ENCODE results near the gene SLC35E1. TPM values are rescaled to one million over a fixed set of nuclear protein-coding genes. Genes with fewer than 3 reads are reported as not detected.

Gene SLC35E1
- total RNA-seq, 1 experiment from 2014 or later = 35.8 TPM

- H2BK12ac ChIP-seq (ENCODE audit: insufficient read length, low read depth, low read length) = no peak overlapping the region
- no peak overlapping the region for H2BK5ac ChIP-seq (ENCODE audit: insufficient read length, low read length)
- H3K4me2 ChIP-seq (ENCODE audit: insufficient read depth, insufficient read length, low read length) = no peak overlapping the region
- H3K14ac ChIP-seq (ENCODE audit: insufficient read depth, low read length) = no peak overlapping the region
- no peak overlapping the region for H3K18ac ChIP-seq (ENCODE audit: insufficient read length, low read depth, low read length)
- H4K91ac ChIP-seq (ENCODE audit: insufficient read length, low read depth, low read length) = no peak overlapping the region
- H3K23me2 ChIP-seq (ENCODE audit: insufficient read length, low read depth, low read length, poor library complexity, severe bottlenecking) = no peaks in the 10 kb centered on the region
- Mint-ChIP-seq H3K4me1 (peaks cover 26 to 36% of the 10 kb centered on the region in 2 experiments), H3K36me3 (ENCODE audit: insufficient read depth in 1 of 3, low read depth in 3 of 3) (peaks cover 0 to 2% (median 0%) of the 10 kb centered on the region in 3 experiments; a peak in 2 of 7 replicates), H3K4me3 (peak overlapping the region in 1 of 2 experiments; percentile 21; a peak in 1 of 5 replicates), H3K9me3 (no peaks in the 10 kb centered on the region), H3K27ac (peak overlapping the region; percentile 48 to 69 (median 64); a peak in 2 of 7 replicates), H3K27me3 (ENCODE audit: low read depth) (no peaks in the 10 kb centered on the region; the same call in 1 of the 2 replicates)
- no peak for TF ChIP-seq CTCF (conservative IDR thresholded peaks at IDR 0.05)
- H3K9ac ChIP-seq (ENCODE audit: extremely low read depth, insufficient read length, low read length) = no peak overlapping the region
- no peaks in the 10 kb centered on the region for H3K27me3 ChIP-seq (ENCODE audit: insufficient read depth, low read length)
- H3T11ph ChIP-seq (ENCODE audit: low read length) = no peak overlapping the region
- WGBS (ENCODE audit: extremely low coverage, insufficient read length, low lambda C conversion rate) = no CpG with 5 or more reads among the region's 7 CpGs
- no peak overlapping the region for H2AK5ac ChIP-seq (ENCODE audit: insufficient read length, low read length)
- H2BK120ac ChIP-seq (ENCODE audit: low read depth, low read length, poor library complexity, severe bottlenecking) = no peak overlapping the region
- H3K9me3 ChIP-seq (ENCODE audit: control insufficient read depth, low read depth, low read length) = no peaks in the 10 kb centered on the region
- DNase-seq = no peak
- no peak overlapping the region for H4K8ac ChIP-seq (replicated peaks; ENCODE audit: insufficient read length, low read depth, low read length)
- H3K23ac ChIP-seq (ENCODE audit: insufficient read length, low read depth, low read length) = no peak overlapping the region
- H3K4me1 ChIP-seq (ENCODE audit: insufficient read depth, low read length) = peaks cover 3% of the 10 kb centered on the region; the same call in 1 of the 2 replicates
- H4K20me1 ChIP-seq (ENCODE audit: control insufficient read depth, insufficient read depth, insufficient read length) = no peaks in the 10 kb centered on the region
- no peak overlapping the region for H4K5ac ChIP-seq (ENCODE audit: insufficient read length, low read depth, low read length)
- H3K79me1 ChIP-seq (ENCODE audit: insufficient read depth, low read depth, low read length, poor library complexity, severe bottlenecking) = peaks cover 18% of the 10 kb centered on the region
- no peak overlapping the region for H3K27ac ChIP-seq (ENCODE audit: insufficient read length, low read depth, low read length)
- H3K79me2 ChIP-seq (ENCODE audit: insufficient read depth, low read length) = peaks cover 72% of the 10 kb centered on the region; the same call in 1 of the 2 replicates
- no peak overlapping the region for H3K56ac ChIP-seq (ENCODE audit: insufficient read length, low read depth, low read length)
- no peak overlapping the region for H2BK20ac ChIP-seq (ENCODE audit: low read depth, low read length, poor library complexity, severe bottlenecking)
- H2BK15ac ChIP-seq (ENCODE audit: low read depth, low read length) = no peak overlapping the region
- H2AFZ ChIP-seq (ENCODE audit: low read length) = no peak overlapping the region
- no peak overlapping the region for H3K4ac ChIP-seq (ENCODE audit: low read depth, low read length)
Measured at GRCh38 chr19:16618248-16618647, 46.0 kb upstream of the SLC35E1 start.
